Astrocyte (in vitro differentiated cells and primary cell): Measurements from ENCODE around the gene C9orf50. TPM values are rescaled to one million over a fixed set of nuclear protein-coding genes. Genes with fewer than 3 reads are reported as not detected.

Source experiments
- DNase-seq: peaks from one replicate; pipeline ENCODE4 v3.0.0-alpha.2; 2010; ENCODE audit warnings: low read depth
- FAIRE-seq: peaks from 2 replicates; lab custom pipeline; 2011; peaks lifted over from hg19 to GRCh38; lab: Jason Lieb, UNC
- H2AFZ ChIP-seq: 2 replicates; pipeline ENCODE4 v1.6.0; 2012; ENCODE audit warnings: low read depth, low read length, inconsistent platforms
- H3K27ac ChIP-seq: 2 replicates; pipeline ENCODE4 v1.5.1; 2011; ENCODE audit warnings: low read depth, low read length, inconsistent platforms
- H3K27me3 ChIP-seq: 2 replicates; pipeline ENCODE4 v1.6.0; 2011; ENCODE audit warnings: low read length, inconsistent platforms; ENCODE audit not compliant: insufficient read depth
- H3K36me3 ChIP-seq: 2 replicates; pipeline ENCODE4 v1.5.1; 2011; ENCODE audit warnings: low read length, inconsistent platforms; ENCODE audit not compliant: insufficient read depth
- H3K4me1 ChIP-seq: 2 replicates; pipeline ENCODE4 v1.5.1; 2011; ENCODE audit warnings: low read length, inconsistent platforms; ENCODE audit not compliant: insufficient read depth
- H3K4me2 ChIP-seq: 2 replicates; pipeline ENCODE4 v1.6.0; 2012; ENCODE audit warnings: low read length, inconsistent platforms
- H3K4me3 ChIP-seq: 2 replicates; pipeline ENCODE4 v1.5.1; 2011; ENCODE audit warnings: low read depth, mild to moderate bottlenecking, low read length, inconsistent platforms; ENCODE audit not compliant: insufficient read depth
- H3K79me2 ChIP-seq: 2 replicates; pipeline ENCODE4 v1.6.0; 2012; ENCODE audit warnings: mild to moderate bottlenecking, low read length, inconsistent platforms; ENCODE audit not compliant: insufficient read depth
- H3K9ac ChIP-seq: 2 replicates; pipeline ENCODE4 v1.6.0; 2012; ENCODE audit warnings: mild to moderate bottlenecking, low read length, inconsistent platforms
- H3K9me3 ChIP-seq: 2 replicates; pipeline ENCODE4 v1.5.1; 2012; ENCODE audit warnings: low read depth, mild to moderate bottlenecking, low read length, inconsistent platforms; ENCODE audit not compliant: insufficient read depth
- H4K20me1 ChIP-seq: 2 replicates; pipeline ENCODE4 v1.6.0; 2012; ENCODE audit warnings: low read length, inconsistent platforms; ENCODE audit not compliant: insufficient read depth
- H3K27ac Mint-ChIP-seq: one replicate; pipeline ENCODE4 v1.8.0; 2021; ENCODE audit warnings: mild to moderate bottlenecking, mixed read lengths; ENCODE audit not compliant: unreplicated experiment
- H3K27me3 Mint-ChIP-seq: one replicate; pipeline ENCODE4 v1.8.0; 2021; ENCODE audit warnings: low read depth, mixed read lengths; ENCODE audit not compliant: unreplicated experiment
- H3K36me3 Mint-ChIP-seq: one replicate; pipeline ENCODE4 v1.8.0; 2021; ENCODE audit warnings: low read depth, mixed read lengths; ENCODE audit not compliant: unreplicated experiment
- H3K4me1 Mint-ChIP-seq: one replicate; pipeline ENCODE4 v1.8.0; 2021; ENCODE audit warnings: low read depth, mixed read lengths; ENCODE audit not compliant: unreplicated experiment
- H3K4me3 Mint-ChIP-seq: one replicate; pipeline ENCODE4 v1.8.0; 2021; ENCODE audit warnings: mild to moderate bottlenecking, moderate library complexity, mixed read lengths; ENCODE audit not compliant: unreplicated experiment
- H3K9me3 Mint-ChIP-seq: one replicate; pipeline ENCODE4 v1.8.0; 2021; ENCODE audit warnings: mild to moderate bottlenecking, mixed read lengths; ENCODE audit not compliant: unreplicated experiment
- CTCF ChIP-seq: IDR thresholded peaks from 2 replicates; pipeline ENCODE4 v1.5.1; 2011; ENCODE audit warnings: low read depth, mild to moderate bottlenecking, inconsistent platforms, low read length, moderate library complexity; ENCODE audit not compliant: insufficient read depth
- EZH2 ChIP-seq: IDR thresholded peaks from 2 replicates; pipeline ENCODE4 v1.6.1; 2012; ENCODE audit warnings: mild to moderate bottlenecking, low read length, inconsistent platforms; ENCODE audit not compliant: insufficient read depth
- total RNA-seq: library from RNA; stranded (reverse); gene quantifications from 2 replicates; pipeline ENCODE4 v1.2.1, GENCODE V29; 2021

Gene C9orf50
- total RNA-seq, 1 donor from 2014 or later, result 0.41 TPM

- Histone ChIP-seq H3K9ac (peak overlapping the region; percentile 93), H3K9me3 (no peaks in the 10 kb centered on the region), H3K4me3 (no peak overlapping the region), H2AFZ (no peak overlapping the region), H3K4me2 (peak overlapping the region; percentile 97), H4K20me1 (peaks cover 74% of the 10 kb centered on the region), H3K36me3 (peaks cover 5% of the 10 kb centered on the region), H3K4me1 (peaks cover 54% of the 10 kb centered on the region), H3K27ac (no peak overlapping the region), H3K27me3 (no peaks in the 10 kb centered on the region), H3K79me2 (peaks cover 78% of the 10 kb centered on the region)
- H3K36me3 Mint-ChIP-seq, result peaks cover 11% of the 10 kb centered on the region
- FAIRE-seq (no peak), DNase-seq (no peak)
- H3K4me3 Mint-ChIP-seq, result peak overlapping the region; percentile 90
- H3K27ac Mint-ChIP-seq, result peak overlapping the region; percentile 22
- H3K9me3 Mint-ChIP-seq, result no peaks in the 10 kb centered on the region
- H3K4me1 Mint-ChIP-seq, result peaks cover 51% of the 10 kb centered on the region
- no peaks in the 10 kb centered on the region for H3K27me3 Mint-ChIP-seq
- TF ChIP-seq EZH2, result no peak
- no peak for TF ChIP-seq CTCF
Observed at GRCh38 chr9:129628709-129629108, 7.8 kb upstream of the C9orf50 start.

GRCh38 chr9:129627556-129628440 is 6.9 kb upstream of the C9orf50 start:
- Mint-ChIP-seq H3K27me3 (no peaks in the 10 kb centered on the region), H3K4me1 (peaks cover 51% of the 10 kb centered on the region), H3K27ac (peak overlapping the region; percentile 92), H3K36me3 (peaks cover 9% of the 10 kb centered on the region), H3K9me3 (no peaks in the 10 kb centered on the region), H3K4me3 (peak overlapping the region; percentile 90)
- Histone ChIP-seq H3K27me3 (no peaks in the 10 kb centered on the region), H3K4me3 (peak overlapping the region; percentile 79), H3K9ac (peak overlapping the region; percentile 93), H3K4me1 (peaks cover 54% of the 10 kb centered on the region), H3K79me2 (peaks cover 69% of the 10 kb centered on the region), H3K27ac (peak overlapping the region; percentile 97), H2AFZ (no peak overlapping the region), H3K9me3 (no peaks in the 10 kb centered on the region), H3K36me3 (peaks cover 1% of the 10 kb centered on the region), H3K4me2 (peak overlapping the region; percentile 97), H4K20me1 (peaks cover 65% of the 10 kb centered on the region)
- no peak for TF ChIP-seq EZH2
- TF ChIP-seq CTCF, result no peak
- peak; percentile 12 for DNase-seq
- no peak for FAIRE-seq
